Activated naive CD8-positive, alpha-beta T cell treated with anti-CD3 and anti-CD28 coated beads, Interleukin-2, amount 10 ng/mL, durations not matched to agents 7 days and 5 days (primary cell): Measurements from ENCODE around the gene NNAT. TPM values are rescaled to one million over a fixed set of nuclear protein-coding genes. Genes with fewer than 3 reads are reported as not detected.
"Not testable (repeated sequence)": the region's sequence is repeated elsewhere in the genome, so short reads cannot be mapped to it uniquely, and the experiment has no call there.

Experiments used
- ATAC-seq: fragments of 150-1000 bp; cut with Tn5 transposase; one replicate; pipeline ENCODE4 v1.10.0; 2021; ENCODE audit warnings: low read depth, moderate library complexity
- POLR2A ChIA-PET: fragments of 350-600 bp; sonication (Branson Sonifier 250); formaldehyde crosslinking; loops from one replicate; lab custom pipeline; 2021; ENCODE audit warnings: antibody characterized with exemption; lab: Charles Lee
- DNase-seq: peaks from one replicate; pipeline ENCODE4 v3.0.0; 2021
- H3K27ac Mint-ChIP-seq: one replicate; pipeline ENCODE4 v1.8.0; 2022; ENCODE audit warnings: mild to moderate bottlenecking, mixed read lengths
- H3K27me3 Mint-ChIP-seq: one replicate; pipeline ENCODE4 v1.8.0; 2022; ENCODE audit warnings: mild to moderate bottlenecking, moderate library complexity, mixed read lengths
- H3K36me3 Mint-ChIP-seq: one replicate; pipeline ENCODE4 v1.8.0; 2021; ENCODE audit warnings: mild to moderate bottlenecking, mixed read lengths
- H3K4me1 Mint-ChIP-seq: one replicate; pipeline ENCODE4 v1.8.0; 2021; ENCODE audit warnings: mixed read lengths
- H3K4me3 Mint-ChIP-seq: one replicate; pipeline ENCODE4 v1.8.0; 2022; ENCODE audit warnings: mild to moderate bottlenecking, moderate library complexity, mixed read lengths
- H3K9me3 Mint-ChIP-seq: one replicate; pipeline ENCODE4 v1.8.0; 2021; ENCODE audit warnings: mixed read lengths
- total RNA-seq, 2 experiments: library from RNA; stranded (reverse); gene quantifications; one replicate each; pipeline ENCODE4 v1.2.3, GENCODE V29; 2021

Gene NNAT
- total RNA-seq, 2 experiments from 2014 or later: 0.58 TPM; not detected in 1

GRCh38 chr20:37545516-37545915, 24.5 kb downstream of the NNAT start:
- Mint-ChIP-seq H3K9me3 (no peaks in the 10 kb centered on the region), H3K27ac (no peak overlapping the region), H3K4me3 (no peak overlapping the region), H3K4me1 (no peaks in the 10 kb centered on the region), H3K36me3 (no peaks in the 10 kb centered on the region), H3K27me3 (peaks cover 6% of the 10 kb centered on the region)
- POLR2A ChIA-PET: no interaction called here
- no peak for ATAC-seq
- DNase-seq: no peak

- H3K36me3 Mint-ChIP-seq: no peaks in the 10 kb centered on the region
- no peak for DNase-seq
- no peaks in the 10 kb centered on the region for H3K9me3 Mint-ChIP-seq
- H3K27ac Mint-ChIP-seq: no peak overlapping the region
- H3K4me3 Mint-ChIP-seq: no peak overlapping the region
- ATAC-seq: no peak
- POLR2A ChIA-PET: no interaction called here
- peaks cover 14% of the 10 kb centered on the region for H3K27me3 Mint-ChIP-seq
- H3K4me1 Mint-ChIP-seq: no peaks in the 10 kb centered on the region
These were observed 26.9 kb downstream of the NNAT start for GRCh38 chr20:37547912-37548311.

- H3K4me1 Mint-ChIP-seq, H3K9me3 Mint-ChIP-seq, DNase-seq, H3K27ac Mint-ChIP-seq, H3K36me3 Mint-ChIP-seq, ATAC-seq, H3K4me3 Mint-ChIP-seq: not testable (repeated sequence)
- peaks cover 25% of the 10 kb centered on the region for H3K27me3 Mint-ChIP-seq
- POLR2A ChIA-PET: interaction anchor here (0.7 kb wide), 1 partner anchor 488 kb away, joined by 3 read pairs; no protein-coding TSS in a partner anchor
These were observed 29.3 kb downstream of the NNAT start for GRCh38 chr20:37550101-37550920.

GRCh38 chr20:37551660-37552059, 30.6 kb downstream of the NNAT start:
- DNase-seq, ATAC-seq, H3K27ac Mint-ChIP-seq, H3K4me1 Mint-ChIP-seq, POLR2A ChIA-PET, H3K36me3 Mint-ChIP-seq, H3K4me3 Mint-ChIP-seq, H3K9me3 Mint-ChIP-seq: not testable (repeated sequence)
- H3K27me3 Mint-ChIP-seq: peaks cover 29% of the 10 kb centered on the region

- POLR2A ChIA-PET: no interaction called here
These were observed 31.4 kb downstream of the NNAT start for GRCh38 chr20:37552415-37552814.

GRCh38 chr20:37554721-37555298, 33.8 kb downstream of the NNAT start:
- H3K36me3 Mint-ChIP-seq, H3K9me3 Mint-ChIP-seq, H3K4me1 Mint-ChIP-seq, H3K27ac Mint-ChIP-seq, H3K4me3 Mint-ChIP-seq, DNase-seq, POLR2A ChIA-PET, ATAC-seq: not testable (repeated sequence)
- H3K27me3 Mint-ChIP-seq: peaks cover 30% of the 10 kb centered on the region

More at GRCh38 chr20:37552415-37552814, 31.4 kb downstream of the NNAT start:
- Mint-ChIP-seq H3K27ac (no peak overlapping the region), H3K9me3 (no peaks in the 10 kb centered on the region), H3K36me3 (no peaks in the 10 kb centered on the region), H3K4me3 (no peak overlapping the region), H3K4me1 (no peaks in the 10 kb centered on the region), H3K27me3 (peaks cover 30% of the 10 kb centered on the region)
- DNase-seq: no peak
- no peak for ATAC-seq

- ATAC-seq (no peak), DNase-seq (no peak)
- Mint-ChIP-seq H3K27me3 (peaks cover 32% of the 10 kb centered on the region), H3K9me3 (no peaks in the 10 kb centered on the region), H3K4me3 (no peak overlapping the region), H3K36me3 (no peaks in the 10 kb centered on the region), H3K4me1 (no peaks in the 10 kb centered on the region), H3K27ac (no peak overlapping the region)
- POLR2A ChIA-PET: no interaction called here
These were observed 35.5 kb downstream of the NNAT start for GRCh38 chr20:37556538-37556937.

GRCh38 chr20:37558306-37558705, 37.3 kb downstream of the NNAT start:
- Mint-ChIP-seq H3K27me3 (peaks cover 25% of the 10 kb centered on the region), H3K4me3 (no peak overlapping the region), H3K36me3 (no peaks in the 10 kb centered on the region), H3K27ac (no peak overlapping the region), H3K9me3 (no peaks in the 10 kb centered on the region), H3K4me1 (no peaks in the 10 kb centered on the region)
- no peak for DNase-seq
- ATAC-seq: no peak
- POLR2A ChIA-PET: no interaction called here

- Mint-ChIP-seq H3K9me3 (no peaks in the 10 kb centered on the region), H3K4me3 (no peak overlapping the region), H3K27ac (no peak overlapping the region), H3K27me3 (peaks cover 26% of the 10 kb centered on the region), H3K4me1 (no peaks in the 10 kb centered on the region), H3K36me3 (no peaks in the 10 kb centered on the region)
- DNase-seq: no peak
- POLR2A ChIA-PET: no interaction called here
- ATAC-seq: no peak
These were observed 37.7 kb downstream of the NNAT start for GRCh38 chr20:37558779-37559178.

GRCh38 chr20:37559312-37560027, 38.4 kb downstream of the NNAT start:
- no peaks in the 10 kb centered on the region for H3K4me1 Mint-ChIP-seq
- ATAC-seq: no peak
- no peaks in the 10 kb centered on the region for H3K9me3 Mint-ChIP-seq
- POLR2A ChIA-PET: no interaction called here
- DNase-seq: no peak
- no peak overlapping the region for H3K4me3 Mint-ChIP-seq
- H3K36me3 Mint-ChIP-seq: no peaks in the 10 kb centered on the region
- no peak overlapping the region for H3K27ac Mint-ChIP-seq
- H3K27me3 Mint-ChIP-seq: peaks cover 23% of the 10 kb centered on the region

GRCh38 chr20:37560629-37561028, 39.6 kb downstream of the NNAT start:
- H3K9me3 Mint-ChIP-seq: no peaks in the 10 kb centered on the region
- POLR2A ChIA-PET: no interaction called here
- no peak overlapping the region for H3K27ac Mint-ChIP-seq
- DNase-seq (no peak), ATAC-seq (no peak)
- H3K4me3 Mint-ChIP-seq: no peak overlapping the region
- no peaks in the 10 kb centered on the region for H3K36me3 Mint-ChIP-seq
- H3K4me1 Mint-ChIP-seq: no peaks in the 10 kb centered on the region
- H3K27me3 Mint-ChIP-seq: peaks cover 27% of the 10 kb centered on the region

- ATAC-seq: no peak
- DNase-seq: no peak
These were observed 41.8 kb downstream of the NNAT start for GRCh38 chr20:37562695-37563480.

GRCh38 chr20:37564016-37564387, 43.0 kb downstream of the NNAT start:
- Mint-ChIP-seq H3K4me1 (no peaks in the 10 kb centered on the region), H3K9me3 (no peaks in the 10 kb centered on the region), H3K27me3 (peaks cover 40% of the 10 kb centered on the region), H3K27ac (no peak overlapping the region), H3K4me3 (no peak overlapping the region), H3K36me3 (no peaks in the 10 kb centered on the region)
- POLR2A ChIA-PET: no interaction called here
- no peak for DNase-seq
- no peak for ATAC-seq

More at GRCh38 chr20:37562695-37563480, 41.8 kb downstream of the NNAT start:
- Mint-ChIP-seq H3K4me1 (no peaks in the 10 kb centered on the region), H3K9me3 (no peaks in the 10 kb centered on the region), H3K36me3 (no peaks in the 10 kb centered on the region), H3K27me3 (peaks cover 33% of the 10 kb centered on the region), H3K4me3 (no peak overlapping the region), H3K27ac (no peak overlapping the region)
- POLR2A ChIA-PET: no interaction called here
